ENCODE data around the gene SLC44A5.

The SLC44A5 gene

DNA sequence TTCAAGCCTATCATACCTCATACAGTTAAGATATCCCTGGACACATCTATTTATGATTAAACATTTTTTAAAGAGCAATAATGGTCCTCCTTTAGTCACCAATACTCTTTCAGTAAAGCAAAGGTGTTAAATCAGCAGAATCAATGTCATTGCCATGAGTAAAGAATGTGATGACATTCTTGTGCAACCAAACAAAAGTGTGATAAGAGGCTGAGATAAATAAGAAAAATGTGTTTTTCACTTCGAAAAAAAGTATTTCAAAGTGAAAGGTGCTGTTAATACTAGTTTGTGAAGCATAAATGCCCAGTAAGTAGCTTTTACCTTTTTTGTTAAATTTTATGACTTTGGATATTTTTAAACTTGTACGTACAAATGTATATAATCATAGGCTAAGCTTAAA is 8.4 kb downstream of the SLC44A5 start:
- TF ChIP-seq, protein P1, sequence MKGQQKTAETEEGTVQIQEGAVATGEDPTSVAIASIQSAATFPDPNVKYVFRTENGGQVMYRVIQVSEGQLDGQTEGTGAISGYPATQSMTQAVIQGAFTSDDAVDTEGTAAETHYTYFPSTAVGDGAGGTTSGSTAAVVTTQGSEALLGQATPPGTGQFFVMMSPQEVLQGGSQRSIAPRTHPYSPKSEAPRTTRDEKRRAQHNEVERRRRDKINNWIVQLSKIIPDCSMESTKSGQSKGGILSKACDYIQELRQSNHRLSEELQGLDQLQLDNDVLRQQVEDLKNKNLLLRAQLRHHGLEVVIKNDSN (IDR thresholded peaks at IDR 0.05), result no peak
- TF ChIP-seq CREB1 (IDR thresholded peaks at IDR 0.05; ENCODE audit: low read depth) (no peak), RAD21 (IDR thresholded peaks at IDR 0.05; ENCODE audit: low read depth) (no peak)

DNA sequence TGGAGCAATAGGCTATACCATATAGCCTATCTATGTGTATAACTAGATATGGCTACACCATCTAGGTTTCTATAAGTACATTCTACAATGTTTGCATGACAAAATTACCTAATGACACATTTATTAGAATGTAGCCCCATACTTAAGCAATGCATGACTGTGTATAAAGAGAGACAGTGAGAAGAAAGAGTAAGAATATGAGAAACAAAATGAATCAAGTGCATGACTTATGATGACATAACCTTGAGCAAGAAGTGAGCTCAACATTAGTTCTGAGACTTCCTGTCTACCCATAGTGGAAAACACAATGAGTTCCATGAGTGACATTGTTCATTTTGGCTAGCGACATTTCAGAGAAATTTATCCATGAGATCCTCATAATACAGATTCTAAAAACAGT is 10.1 kb downstream of the SLC44A5 start:
- TF ChIP-seq TCF12 (IDR thresholded peaks at IDR 0.05; ENCODE audit: low read depth), result no peak
- TF ChIP-seq EGR1 (IDR thresholded peaks at IDR 0.05), result no peak
- no peak for TF ChIP-seq CEBPB (IDR thresholded peaks at IDR 0.05)
- TF ChIP-seq FOXM1 (IDR thresholded peaks at IDR 0.05; ENCODE audit: borderline replicate concordance, low read depth), result no peak
- no peak for TF ChIP-seq TAF1 (IDR thresholded peaks at IDR 0.05; ENCODE audit: low read depth)
- TF ChIP-seq ZBTB7A (IDR thresholded peaks at IDR 0.05; ENCODE audit: low read depth), result no peak
- TF ChIP-seq YY1 (IDR thresholded peaks at IDR 0.05; ENCODE audit: low read depth), result no peak
- TF ChIP-seq, protein P2, sequence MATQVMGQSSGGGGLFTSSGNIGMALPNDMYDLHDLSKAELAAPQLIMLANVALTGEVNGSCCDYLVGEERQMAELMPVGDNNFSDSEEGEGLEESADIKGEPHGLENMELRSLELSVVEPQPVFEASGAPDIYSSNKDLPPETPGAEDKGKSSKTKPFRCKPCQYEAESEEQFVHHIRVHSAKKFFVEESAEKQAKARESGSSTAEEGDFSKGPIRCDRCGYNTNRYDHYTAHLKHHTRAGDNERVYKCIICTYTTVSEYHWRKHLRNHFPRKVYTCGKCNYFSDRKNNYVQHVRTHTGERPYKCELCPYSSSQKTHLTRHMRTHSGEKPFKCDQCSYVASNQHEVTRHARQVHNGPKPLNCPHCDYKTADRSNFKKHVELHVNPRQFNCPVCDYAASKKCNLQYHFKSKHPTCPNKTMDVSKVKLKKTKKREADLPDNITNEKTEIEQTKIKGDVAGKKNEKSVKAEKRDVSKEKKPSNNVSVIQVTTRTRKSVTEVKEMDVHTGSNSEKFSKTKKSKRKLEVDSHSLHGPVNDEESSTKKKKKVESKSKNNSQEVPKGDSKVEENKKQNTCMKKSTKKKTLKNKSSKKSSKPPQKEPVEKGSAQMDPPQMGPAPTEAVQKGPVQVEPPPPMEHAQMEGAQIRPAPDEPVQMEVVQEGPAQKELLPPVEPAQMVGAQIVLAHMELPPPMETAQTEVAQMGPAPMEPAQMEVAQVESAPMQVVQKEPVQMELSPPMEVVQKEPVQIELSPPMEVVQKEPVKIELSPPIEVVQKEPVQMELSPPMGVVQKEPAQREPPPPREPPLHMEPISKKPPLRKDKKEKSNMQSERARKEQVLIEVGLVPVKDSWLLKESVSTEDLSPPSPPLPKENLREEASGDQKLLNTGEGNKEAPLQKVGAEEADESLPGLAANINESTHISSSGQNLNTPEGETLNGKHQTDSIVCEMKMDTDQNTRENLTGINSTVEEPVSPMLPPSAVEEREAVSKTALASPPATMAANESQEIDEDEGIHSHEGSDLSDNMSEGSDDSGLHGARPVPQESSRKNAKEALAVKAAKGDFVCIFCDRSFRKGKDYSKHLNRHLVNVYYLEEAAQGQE (IDR thresholded peaks at IDR 0.05; ENCODE audit: low read depth), result no peak
- TF ChIP-seq, protein P1 (IDR thresholded peaks at IDR 0.05), result no peak
- TF ChIP-seq NFIC (IDR thresholded peaks at IDR 0.05), result no peak
- TF ChIP-seq, protein P3, sequence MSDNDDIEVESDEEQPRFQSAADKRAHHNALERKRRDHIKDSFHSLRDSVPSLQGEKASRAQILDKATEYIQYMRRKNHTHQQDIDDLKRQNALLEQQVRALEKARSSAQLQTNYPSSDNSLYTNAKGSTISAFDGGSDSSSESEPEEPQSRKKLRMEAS (IDR thresholded peaks at IDR 0.05), result no peak
- no peak for TF ChIP-seq RAD21 (IDR thresholded peaks at IDR 0.05; ENCODE audit: low read depth)
- no peak for TF ChIP-seq EP300 (IDR thresholded peaks at IDR 0.05; ENCODE audit: borderline replicate concordance)
- TF ChIP-seq CREB1 (IDR thresholded peaks at IDR 0.05; ENCODE audit: low read depth), result no peak
- no peak for TF ChIP-seq TEAD4 (IDR thresholded peaks at IDR 0.05)

- TF ChIP-seq EGR1 (IDR thresholded peaks at IDR 0.05) (no peak), NFIC (IDR thresholded peaks at IDR 0.05) (no peak), FOXM1 (IDR thresholded peaks at IDR 0.05; ENCODE audit: borderline replicate concordance, low read depth) (no peak), EP300 (IDR thresholded peaks at IDR 0.05; ENCODE audit: borderline replicate concordance) (no peak), YY1 (IDR thresholded peaks at IDR 0.05; ENCODE audit: low read depth) (no peak), TAF1 (IDR thresholded peaks at IDR 0.05; ENCODE audit: low read depth) (no peak), CEBPB (IDR thresholded peaks at IDR 0.05) (no peak)
These were observed 16.6 kb downstream of the SLC44A5 start for GRCh38 chr1:75594327-75594726.

GRCh38 chr1:75589637-75590036 is 21.3 kb downstream of the SLC44A5 start:
- TF ChIP-seq FOXM1 (IDR thresholded peaks at IDR 0.05; ENCODE audit: borderline replicate concordance, low read depth) (no peak), TAF1 (IDR thresholded peaks at IDR 0.05; ENCODE audit: low read depth) (no peak)

- TF ChIP-seq RAD21 (IDR thresholded peaks at IDR 0.05; ENCODE audit: low read depth) (no peak), FOXM1 (IDR thresholded peaks at IDR 0.05; ENCODE audit: borderline replicate concordance, low read depth) (no peak), CEBPB (IDR thresholded peaks at IDR 0.05) (no peak), ZBTB7A (IDR thresholded peaks at IDR 0.05; ENCODE audit: low read depth) (no peak), EP300 (IDR thresholded peaks at IDR 0.05; ENCODE audit: borderline replicate concordance) (no peak), EGR1 (IDR thresholded peaks at IDR 0.05) (no peak), CREB1 (IDR thresholded peaks at IDR 0.05; ENCODE audit: low read depth) (no peak), TCF12 (IDR thresholded peaks at IDR 0.05; ENCODE audit: low read depth) (no peak), YY1 (IDR thresholded peaks at IDR 0.05; ENCODE audit: low read depth) (no peak), NFIC (IDR thresholded peaks at IDR 0.05) (no peak), TAF1 (IDR thresholded peaks at IDR 0.05; ENCODE audit: low read depth) (no peak), TEAD4 (IDR thresholded peaks at IDR 0.05) (no peak)
- TF ChIP-seq, protein P3 (IDR thresholded peaks at IDR 0.05), result no peak
- TF ChIP-seq, protein P2 (IDR thresholded peaks at IDR 0.05; ENCODE audit: low read depth), result no peak
- TF ChIP-seq, protein P1 (IDR thresholded peaks at IDR 0.05), result no peak
These were observed 22.0 kb downstream of the SLC44A5 start for GRCh38 chr1:75588779-75589475.

DNA sequence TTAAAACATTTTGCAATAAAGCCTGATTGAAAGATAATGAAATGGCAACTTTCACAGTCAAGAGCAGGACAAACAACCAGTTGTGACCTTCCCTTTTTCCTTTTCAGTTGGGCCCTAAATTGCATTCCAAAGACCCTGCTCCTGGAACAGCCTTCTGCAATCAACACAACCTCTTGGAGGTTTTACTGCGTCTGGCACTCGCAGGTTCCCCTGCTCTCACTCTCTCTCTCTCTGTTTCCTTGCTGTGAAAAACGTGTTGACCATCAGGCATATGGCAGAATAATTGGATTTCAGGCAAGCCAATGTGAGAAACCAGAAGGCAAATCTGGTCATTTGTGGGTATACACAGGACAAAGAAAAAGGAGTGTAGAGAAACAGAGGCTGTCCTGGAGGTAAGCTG is 23.2 kb downstream of the SLC44A5 start:
- no peak for TF ChIP-seq CREB1 (IDR thresholded peaks at IDR 0.05; ENCODE audit: low read depth)

Measured in Ishikawa (cell line).